NCI-H2029 treated with DMSO at 0.1 percent for 48 hours (cell line): ENCODE data around the gene BEAN1.
"Not testable (repeated sequence)": the region's sequence is repeated elsewhere in the genome, so short reads cannot be mapped to it uniquely, and the experiment has no call there.

Source experiments
- DNase-seq: peaks from one replicate; lab custom pipeline; 2025; lab: John Stamatoyannopoulos, UW

BEAN1 gene

DNA sequence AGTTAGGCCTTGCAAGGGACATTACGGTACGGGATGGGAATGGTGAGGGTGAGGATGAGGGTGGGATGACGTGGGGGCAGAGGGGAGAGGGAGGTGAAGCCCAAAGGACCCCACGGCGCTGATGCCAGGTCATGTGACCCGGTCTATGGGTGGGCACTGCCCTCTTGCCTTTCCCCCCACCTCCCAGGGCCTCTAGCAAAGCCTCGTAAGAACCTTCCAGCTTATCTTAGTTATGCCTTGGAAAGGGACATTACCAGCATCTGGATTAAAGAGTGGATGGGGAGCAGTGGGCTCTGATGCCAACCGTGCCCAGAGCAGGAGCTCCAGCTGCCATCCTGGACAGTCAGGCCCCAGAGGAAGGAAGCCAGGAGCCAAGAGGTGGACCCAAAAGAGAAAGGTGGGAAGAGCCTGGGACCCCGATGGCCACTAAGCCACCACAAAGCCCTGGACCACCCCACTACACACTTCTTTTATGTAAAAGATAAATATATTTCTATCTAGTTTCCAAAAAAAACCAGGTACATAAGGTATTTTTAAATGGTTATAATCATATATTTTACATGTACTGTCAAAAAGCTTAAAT lies 81.9 kb downstream of the BEAN1 start:
- no peak for DNase-seq

DNA sequence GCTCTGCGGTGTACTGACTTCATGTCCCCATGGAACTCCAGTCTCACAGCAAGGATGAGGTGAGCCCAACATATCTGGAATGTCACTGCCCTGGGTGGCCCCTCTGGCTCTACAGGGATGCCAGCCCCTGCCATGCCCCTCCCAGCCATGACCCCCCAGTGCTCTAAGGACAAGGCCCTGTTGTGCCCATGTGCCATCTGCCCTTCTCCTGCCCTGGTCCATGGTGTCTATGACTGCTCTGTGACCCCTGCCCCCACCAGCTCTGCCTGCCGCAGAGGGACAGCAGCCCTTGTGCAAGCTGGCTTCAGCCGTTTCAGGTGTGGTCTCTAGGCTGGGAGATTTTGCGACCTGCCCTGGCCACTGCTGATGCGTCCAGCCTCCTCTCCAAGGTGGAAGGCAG lies 82.5 kb downstream of the BEAN1 start:
- DNase-seq, result no peak

DNA sequence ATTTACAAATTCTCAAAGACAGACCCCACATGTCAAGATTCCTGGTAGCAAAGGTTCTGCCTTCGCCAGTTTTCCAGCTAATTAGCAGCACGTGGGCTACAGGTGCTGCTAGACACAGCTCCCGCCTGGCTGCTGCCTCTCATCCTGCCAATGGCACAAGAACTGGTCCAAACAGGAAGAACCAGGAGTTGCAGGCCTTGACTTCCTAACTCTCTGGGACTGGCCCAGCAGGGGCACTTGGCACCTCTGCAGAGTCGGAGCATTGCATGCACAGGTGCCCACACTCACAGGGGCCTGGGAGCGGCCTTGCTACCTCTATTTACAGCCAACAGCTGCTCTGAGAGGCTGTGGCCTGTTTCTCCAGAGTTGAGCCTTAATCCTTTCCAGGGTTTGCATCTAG lies 83.2 kb downstream of the BEAN1 start:
- DNase-seq, result peak; percentile 1

DNA sequence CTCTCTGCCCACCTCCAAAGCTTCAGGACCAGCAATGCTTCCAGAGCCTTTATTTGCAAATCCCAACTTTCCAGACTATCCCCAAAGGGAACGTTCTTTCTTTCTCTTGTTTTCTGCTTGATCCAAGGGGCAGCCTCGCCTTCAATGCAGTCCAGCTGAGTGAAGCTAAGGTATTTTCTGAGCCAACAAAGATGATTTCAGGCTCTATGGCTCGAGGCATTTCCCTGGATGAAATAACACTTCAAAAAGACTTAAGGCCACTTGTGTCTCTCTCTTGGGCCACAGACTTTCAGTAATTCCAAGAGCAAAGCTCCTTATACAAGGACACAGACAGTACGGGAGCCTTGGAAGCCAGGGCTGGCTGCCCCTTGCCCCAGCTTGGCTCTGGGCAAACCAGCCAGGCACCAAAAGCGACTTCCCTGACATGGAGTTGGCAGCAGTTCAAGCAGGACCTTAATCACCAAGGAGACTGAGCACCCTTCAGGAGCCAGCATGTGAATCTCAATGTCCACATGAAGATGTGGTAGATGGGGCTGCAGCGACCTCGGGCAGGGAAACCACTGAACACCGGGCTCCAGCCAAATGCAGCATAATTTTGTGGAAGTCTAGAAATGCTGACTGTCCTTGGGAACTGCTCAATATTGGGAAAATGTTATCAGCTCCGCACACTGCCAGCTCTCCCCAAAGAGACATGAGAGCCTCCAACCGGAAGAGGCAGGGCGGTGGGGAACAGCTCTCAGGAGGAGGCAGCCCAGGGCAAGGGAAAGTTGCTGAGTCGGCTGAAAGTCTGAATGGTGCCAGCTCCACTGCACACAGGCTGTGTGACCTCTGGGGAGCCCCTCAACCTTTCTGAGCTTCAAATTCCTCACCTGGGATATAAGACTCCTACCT lies 83.9 kb downstream of the BEAN1 start:
- DNase-seq, result peak; percentile 27

DNA sequence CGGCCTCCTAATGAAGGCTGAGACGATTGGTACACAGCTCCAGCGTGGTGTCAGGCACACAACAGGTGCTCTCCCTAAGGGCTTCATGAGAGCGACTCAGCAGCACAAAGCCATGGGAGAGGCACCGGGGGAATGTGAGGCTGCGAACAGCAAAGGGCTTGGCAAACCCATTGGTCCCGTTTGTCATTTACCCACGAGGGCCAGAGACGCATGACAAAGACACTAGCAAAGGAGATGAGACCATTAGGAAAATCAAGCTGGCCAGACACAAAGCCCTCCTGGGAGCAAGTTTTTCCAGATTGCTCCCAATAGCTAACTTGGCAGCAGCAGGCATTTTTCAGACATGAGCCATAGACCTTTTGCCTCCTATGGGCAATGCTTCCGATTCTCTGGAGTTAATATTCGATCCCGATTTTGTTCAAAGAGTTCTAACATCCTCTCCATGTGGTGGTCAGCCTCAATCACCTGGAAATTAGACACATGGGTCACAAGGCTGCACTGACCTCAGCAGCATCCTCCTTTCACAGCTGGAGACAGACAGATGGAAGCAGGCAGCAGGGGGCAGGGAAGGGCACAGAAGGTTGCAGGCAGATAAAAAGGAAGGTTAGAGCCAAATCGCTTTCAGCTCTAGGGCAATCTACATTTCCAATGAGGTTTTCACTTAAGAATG lies 84.6 kb downstream of the BEAN1 start:
- no peak for DNase-seq

DNA sequence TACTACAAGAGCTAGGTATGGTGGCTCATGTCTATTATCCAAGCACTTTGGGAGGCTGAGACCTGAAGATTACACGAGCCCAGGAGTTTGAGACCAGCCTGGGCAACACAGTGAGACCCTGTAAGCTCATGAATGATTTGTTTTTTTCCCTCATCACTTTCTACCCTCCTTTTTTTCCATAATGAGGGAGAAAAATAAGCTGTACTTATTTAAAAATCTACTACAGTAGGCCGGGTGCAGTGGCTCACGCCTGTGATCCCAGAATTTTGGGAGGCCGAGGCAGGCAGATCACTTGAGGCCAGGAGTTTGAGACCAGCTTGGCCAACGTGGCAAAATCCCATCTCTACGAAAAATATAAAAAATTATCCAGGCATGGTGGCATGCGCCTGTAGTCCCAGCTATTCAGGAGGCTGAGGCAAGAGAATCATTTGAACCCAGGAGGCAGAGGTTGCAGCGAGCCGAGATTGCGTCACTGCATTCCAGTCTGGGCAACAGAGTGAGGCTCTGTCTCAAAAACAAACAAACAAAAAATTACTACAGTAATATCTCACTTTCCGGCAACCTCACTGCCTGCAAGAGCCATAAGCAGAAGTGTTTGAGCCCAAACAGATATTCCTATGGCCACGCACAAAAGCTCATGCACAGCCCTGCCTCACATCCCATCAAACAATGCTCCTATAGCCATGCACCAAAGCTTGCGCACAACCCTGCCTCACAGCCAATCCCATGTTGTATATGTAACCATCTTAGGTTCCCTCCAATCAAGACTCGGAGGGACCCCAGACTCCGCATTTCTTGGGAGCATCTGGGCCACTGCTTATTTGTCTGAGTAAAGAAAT lies 85.4 kb downstream of the BEAN1 start:
- DNase-seq, result no peak

DNA sequence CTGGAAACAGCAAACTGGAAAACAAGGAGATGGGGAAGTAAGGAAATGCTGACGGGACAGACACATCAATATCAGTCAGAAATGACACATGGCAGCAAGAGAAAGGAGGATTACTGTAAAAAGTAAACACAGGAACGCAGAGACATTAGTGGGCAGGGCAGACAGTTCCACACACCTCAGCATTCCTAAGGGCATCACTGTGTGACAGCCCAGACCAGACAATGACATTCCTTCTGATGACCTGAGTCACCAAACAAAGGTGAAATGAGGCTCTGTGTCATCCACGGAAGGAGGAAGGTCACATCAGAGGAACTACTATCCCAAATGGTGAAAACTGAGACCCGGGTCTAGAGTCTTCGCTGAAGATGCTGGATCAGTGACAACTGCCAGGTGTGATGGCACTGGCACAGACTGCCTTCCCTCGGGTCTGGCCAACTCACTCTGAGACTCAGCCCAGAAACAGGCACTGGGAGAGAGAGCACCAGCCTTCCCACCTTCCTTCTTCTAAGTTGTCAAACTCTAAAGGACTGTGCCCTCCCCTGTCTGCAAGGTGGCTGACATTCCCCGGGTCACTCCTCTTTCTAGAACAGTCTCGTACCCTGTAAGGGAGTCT lies 86.1 kb downstream of the BEAN1 start:
- DNase-seq, result no peak

DNA sequence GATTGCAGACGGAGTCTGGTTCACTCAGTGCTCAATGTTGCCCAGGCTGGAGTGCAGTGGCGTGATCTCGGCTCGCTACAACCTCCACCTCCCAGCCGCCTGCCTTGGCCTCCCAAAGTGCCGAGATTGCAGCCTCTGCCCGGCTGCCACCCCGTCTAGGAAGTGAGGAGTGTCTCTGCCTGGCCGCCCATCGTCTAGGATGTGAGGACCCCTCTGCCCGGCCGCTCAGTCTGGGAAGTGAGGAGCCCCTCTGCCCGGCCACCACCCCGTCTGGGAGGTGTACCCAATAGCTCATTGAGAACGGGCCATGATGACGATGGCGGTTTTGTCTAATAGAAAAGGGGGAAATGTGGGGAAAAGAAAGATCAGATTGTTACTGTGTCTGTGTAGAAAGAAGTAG lies 87.3 kb downstream of the BEAN1 start:
- DNase-seq, result not testable (repeated sequence)

DNA sequence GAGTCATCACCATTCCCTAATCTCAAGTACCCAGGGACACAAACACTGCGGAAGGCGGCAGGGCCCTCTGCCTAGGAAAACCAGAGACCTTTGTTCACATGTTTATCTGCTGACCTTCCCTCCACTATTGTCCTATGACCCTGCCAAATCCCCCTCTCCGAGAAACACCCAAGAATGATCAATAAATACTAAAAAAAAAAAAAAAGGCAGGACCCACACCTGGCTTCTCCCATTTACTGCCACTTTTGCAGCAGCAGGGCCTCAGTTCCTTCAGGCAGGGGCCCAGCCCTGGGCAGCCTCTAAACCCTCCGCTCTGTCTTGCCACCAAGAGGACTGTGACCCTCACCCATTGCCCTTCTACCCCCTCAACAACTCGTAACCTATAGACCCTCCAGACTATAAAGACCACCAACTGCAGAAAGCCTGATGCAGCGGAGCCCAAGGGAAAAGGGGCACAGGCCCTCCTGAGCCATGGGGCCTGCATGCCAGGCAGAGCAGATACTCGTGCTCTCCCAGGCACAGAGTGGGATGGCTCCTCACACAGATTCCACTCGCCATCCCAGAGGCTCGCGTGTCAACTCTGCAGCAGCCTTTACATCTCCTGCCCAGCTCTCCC lies 88.0 kb downstream of the BEAN1 start:
- DNase-seq, result not testable (repeated sequence)

DNA sequence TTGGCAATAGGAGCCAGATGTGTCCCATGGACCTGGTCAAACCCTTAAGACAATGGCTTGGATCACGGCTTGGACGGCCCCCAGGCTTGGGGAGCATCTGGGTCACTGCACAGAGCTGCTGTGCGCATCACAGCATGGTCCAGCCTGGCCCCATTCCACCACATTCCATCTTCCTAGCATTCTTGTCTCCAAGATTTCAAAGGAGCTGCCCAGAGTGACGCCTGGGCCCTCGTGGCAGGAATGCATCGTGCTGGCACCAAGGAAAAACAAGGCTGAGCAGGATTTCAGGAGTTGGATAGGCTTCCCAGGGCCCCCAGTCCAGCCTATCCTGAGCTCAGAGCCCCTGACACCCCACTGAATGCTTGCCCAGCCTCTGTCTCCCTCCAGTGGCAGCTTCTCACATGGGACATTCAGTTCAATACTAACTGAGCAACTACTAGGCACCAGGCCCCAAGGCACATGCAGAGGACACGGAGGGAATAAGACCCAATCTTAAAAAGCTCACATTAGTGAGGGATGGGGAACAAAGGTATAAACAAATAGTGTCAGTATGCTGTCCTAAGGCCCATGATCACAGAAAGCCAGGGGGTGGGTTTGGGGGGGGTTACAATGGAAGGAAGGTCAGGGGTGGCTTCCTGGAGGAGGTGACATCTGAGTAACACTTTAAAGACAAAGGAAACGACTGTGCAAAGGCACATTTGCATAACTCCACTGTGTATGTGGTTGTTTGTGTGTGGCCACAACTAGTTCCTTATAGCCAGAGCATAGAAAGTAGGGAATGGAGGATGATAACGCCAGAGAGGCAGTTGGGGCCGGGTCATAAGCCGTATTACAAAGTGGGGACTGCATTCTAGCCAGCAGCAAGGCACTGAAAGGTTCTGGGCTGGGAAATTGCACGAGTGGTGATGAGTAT lies 88.8 kb downstream of the BEAN1 start:
- DNase-seq, result no peak

DNA sequence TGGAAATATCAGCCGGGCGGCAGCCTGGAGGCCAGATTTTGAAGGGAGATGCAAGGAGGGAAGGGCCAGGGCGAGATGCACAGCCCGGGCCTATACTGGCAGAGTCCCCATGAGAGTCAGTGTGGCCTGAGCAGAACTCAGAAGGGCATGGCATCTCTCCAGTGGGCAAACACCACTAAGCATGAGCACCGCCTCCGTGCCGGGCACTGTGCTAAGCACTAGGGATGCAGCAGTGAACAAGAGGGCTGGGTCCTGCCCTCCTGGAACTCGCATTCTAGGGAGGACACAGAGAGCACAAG lies 89.4 kb downstream of the BEAN1 start:
- no peak for DNase-seq

DNA sequence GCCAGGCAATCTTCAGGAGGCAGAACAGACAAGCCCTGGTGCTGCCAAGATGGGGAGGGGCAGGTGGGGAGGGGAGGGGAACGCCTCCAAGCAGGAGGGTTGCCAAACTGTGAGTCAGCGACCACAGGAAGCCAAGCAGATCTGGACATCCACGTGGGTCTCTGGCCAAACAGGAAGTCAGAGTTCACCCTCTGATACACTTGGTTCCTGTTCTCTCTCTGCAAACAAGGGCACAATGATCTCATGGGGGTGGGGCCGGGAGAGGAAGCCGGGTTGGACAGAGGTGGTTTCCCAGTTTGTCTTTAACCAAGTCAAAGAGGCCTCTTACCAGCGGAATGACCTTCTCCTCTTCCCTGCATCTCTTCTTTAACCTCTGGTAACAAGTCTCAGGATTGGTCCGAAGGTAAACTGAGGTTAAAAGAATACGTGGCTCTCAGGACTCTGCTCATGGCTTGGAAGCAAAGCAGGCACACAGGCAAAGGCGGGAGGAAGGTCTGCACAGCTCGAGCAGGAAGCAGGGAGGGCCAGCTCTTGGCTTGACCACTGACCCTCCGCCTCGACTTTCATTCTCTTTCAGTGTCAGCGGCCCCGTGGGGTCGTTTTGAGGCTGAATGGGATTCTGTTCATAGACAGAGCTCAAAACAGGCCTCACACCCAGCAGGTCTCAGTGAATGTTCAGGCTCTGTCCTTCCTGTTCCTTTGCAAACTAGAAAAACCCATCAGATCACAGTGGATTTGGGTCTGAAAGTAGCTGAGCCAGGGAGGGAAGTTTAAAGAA lies 89.9 kb downstream of the BEAN1 start:
- DNase-seq, result peak; percentile 72

DNA sequence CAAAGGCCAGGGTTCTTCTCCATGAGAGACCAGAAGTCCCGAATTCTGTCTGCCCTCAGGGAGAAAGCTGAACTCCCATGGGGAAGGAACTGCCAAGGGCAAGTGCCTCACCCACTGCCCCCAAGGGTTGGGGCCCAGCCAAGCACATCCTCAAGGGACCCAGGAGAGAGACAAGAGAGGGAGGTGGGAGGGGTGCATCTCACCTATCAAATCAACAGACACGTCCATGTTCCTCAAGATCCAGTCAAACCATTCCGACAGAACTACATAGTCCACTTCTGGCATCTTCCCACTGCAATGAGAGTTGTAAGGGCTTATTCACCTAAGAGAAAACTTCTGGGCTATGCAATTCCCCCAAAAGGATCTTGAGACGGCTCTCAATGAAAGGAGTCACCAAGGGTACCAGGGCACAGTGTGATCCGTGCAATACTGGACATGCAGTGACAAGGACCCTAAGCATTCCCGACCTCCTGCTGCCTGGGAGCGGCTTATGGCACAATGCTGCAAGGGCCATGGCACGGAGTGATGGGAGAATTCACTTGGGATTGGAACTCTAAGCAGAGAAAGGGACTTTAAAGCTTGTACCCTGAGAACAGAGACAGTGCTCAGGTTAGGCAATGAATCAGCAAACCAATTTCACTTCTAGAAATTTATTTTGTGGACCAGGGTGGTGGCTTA lies 90.6 kb downstream of the BEAN1 start:
- no peak for DNase-seq

DNA sequence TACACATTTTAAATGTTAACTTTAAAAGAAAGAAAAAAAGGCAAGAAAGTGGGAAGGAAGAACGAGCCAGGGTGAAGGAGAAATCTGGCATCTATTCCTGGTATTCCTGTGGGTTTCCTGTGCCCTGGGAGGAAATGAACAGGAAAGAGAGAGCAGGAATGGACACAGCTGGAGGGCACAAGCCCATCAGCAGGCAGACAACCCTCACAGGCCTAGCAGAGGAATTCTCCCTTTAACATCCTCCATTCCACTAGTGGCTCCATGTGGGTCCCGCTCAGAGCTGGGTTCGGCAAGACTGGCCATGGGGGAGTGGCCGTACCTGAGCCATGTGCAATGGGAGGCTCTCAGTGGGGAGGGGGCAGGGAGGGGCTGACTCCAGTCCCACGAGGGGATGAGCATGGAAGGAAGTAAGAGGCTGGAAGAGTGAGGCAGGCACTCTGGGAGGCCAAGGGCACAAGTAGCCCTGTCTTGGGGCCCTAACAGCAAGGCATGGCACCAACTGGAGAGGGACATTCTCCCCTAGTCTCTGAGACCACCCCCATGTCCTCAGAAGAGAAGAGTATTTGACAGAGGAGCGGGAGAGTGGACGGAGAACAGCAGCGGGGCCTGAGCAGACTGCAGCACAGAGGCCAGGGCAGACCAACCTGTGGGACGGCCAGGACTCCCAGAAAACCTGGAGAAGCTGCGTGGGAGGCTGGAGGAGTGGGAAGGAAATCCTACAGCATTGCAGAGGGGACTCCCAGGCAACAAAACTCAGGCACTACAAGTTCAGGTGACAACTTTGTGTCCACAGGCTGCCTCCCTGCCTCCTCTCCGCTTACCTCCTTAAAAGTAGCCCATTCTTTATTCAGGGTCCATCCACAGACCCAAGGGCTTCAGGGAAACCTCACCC lies 92.6 kb downstream of the BEAN1 start:
- no peak for DNase-seq

DNA sequence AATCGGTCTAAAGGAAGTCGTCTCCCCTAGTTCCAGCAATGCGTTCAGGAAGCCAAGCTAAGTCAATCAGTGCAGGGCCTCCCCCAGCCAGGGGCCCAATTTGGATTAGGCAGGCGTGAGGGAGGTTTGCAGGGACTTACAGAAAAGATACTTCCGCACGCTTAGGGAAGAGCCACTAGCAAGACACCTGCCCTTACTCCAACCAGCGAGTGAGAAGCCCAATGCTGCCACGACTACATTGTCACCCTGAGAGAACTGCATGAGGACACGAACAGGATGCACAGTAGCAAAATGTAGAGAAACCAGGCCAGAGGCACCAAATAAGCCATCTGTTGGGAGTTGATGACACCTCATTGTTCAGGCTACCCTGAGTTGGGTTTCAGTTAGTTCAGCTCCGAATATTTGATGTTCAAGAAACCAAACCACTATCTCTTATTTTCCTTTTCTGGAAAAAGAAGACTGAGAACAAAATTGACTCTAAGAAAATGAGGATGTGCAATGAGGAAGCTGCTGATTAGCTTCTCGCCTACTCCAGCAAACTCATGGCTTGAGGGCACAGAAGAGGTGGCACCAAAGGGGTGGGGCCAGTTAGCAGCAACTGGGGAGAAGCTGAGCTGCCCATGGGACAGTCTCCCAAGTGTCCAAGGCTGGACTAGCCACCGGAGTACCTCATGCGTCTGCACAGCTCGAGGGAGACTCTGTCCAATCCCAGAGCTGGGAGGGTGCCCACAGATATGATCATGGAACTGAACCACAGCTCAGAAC lies 93.5 kb downstream of the BEAN1 start:
- DNase-seq, result no peak

DNA sequence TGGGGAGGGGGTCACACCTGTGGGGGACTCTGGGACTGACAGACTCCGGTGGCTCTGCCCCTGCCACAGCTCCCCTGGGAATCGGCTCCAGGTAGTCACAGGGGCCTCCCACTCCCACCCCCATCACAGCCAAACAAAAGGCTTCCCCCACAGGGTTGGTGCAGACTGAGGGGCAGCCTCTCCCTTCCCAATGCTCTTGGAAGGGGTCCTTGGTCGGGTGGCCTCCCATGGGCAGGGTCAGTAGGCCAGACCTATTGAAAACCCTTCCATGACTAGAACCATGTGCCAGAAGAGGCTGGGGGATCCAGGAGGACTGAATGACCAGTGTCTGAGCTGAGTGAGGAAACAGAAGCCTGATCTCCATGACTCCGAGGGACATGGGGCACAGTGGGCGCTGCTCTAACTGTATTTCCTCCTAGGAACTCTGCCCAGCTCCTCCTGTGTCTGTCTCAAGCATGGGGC lies 94.2 kb downstream of the BEAN1 start:
- no peak for DNase-seq
